HL-60 (cell line): ENCODE data around the gene KCNMA1.

Experiments
- DNase-seq, 2 experiments: peaks; one replicate each; pipeline ENCODE4 v3.0.0-alpha.2; 2010 to 2020; ENCODE audit warnings: low read depth in 1 of 2, low spot score in 1 of 2
- H3K27ac ChIP-seq: fragments of 250-450 bp; sonication (Bioruptor Pico); replicated peaks from 2 replicates; pipeline ENCODE4 v1.5.1; 2020; ENCODE audit warnings: mild to moderate bottlenecking, moderate library complexity
- H3K27me3 ChIP-seq: fragments of 250-450 bp; sonication (Bioruptor Pico); 2 replicates; pipeline ENCODE4 v1.5.1; 2021; ENCODE audit warnings: mild to moderate bottlenecking, moderate library complexity; ENCODE audit not compliant: insufficient read depth, poor library complexity, severe bottlenecking
- H3K4me3 ChIP-seq: replicated peaks from 2 replicates; pipeline ENCODE4 v1.5.1; 2011; ENCODE audit warnings: mild to moderate bottlenecking, control low read depth, low read length; ENCODE audit not compliant: insufficient read depth
- GABPA ChIP-seq: IDR thresholded peaks from 2 replicates; pipeline ENCODE4 v1.6.1; 2012; ENCODE audit warnings: low read depth
- POLR2AphosphoS5 ChIP-seq: IDR thresholded peaks from 2 replicates; pipeline ENCODE4 v1.6.1; 2012; ENCODE audit warnings: low read depth
- SPI1 ChIP-seq: IDR thresholded peaks from 2 replicates; pipeline ENCODE4 v1.6.1; 2012; ENCODE audit warnings: low read depth, mild to moderate bottlenecking, borderline replicate concordance
- TF ChIP-seq, protein P1 (sequence below): IDR thresholded peaks from one replicate; pipeline ENCODE4 v1.5.1; 2011; ENCODE audit warnings: low read length, control low read depth, inconsistent platforms; ENCODE audit not compliant: insufficient read depth
- TF ChIP-seq, protein P2 (sequence below): IDR thresholded peaks from 2 replicates; pipeline ENCODE4 v1.6.1; 2012; ENCODE audit warnings: low read depth; ENCODE audit not compliant: insufficient replicate concordance

KCNMA1 gene

GRCh38 chr10:77371848-77372799 lies 265.5 kb downstream of the KCNMA1 start:
- no peak for DNase-seq
- TF ChIP-seq, protein P1, sequence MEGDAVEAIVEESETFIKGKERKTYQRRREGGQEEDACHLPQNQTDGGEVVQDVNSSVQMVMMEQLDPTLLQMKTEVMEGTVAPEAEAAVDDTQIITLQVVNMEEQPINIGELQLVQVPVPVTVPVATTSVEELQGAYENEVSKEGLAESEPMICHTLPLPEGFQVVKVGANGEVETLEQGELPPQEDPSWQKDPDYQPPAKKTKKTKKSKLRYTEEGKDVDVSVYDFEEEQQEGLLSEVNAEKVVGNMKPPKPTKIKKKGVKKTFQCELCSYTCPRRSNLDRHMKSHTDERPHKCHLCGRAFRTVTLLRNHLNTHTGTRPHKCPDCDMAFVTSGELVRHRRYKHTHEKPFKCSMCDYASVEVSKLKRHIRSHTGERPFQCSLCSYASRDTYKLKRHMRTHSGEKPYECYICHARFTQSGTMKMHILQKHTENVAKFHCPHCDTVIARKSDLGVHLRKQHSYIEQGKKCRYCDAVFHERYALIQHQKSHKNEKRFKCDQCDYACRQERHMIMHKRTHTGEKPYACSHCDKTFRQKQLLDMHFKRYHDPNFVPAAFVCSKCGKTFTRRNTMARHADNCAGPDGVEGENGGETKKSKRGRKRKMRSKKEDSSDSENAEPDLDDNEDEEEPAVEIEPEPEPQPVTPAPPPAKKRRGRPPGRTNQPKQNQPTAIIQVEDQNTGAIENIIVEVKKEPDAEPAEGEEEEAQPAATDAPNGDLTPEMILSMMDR: no peak
- TF ChIP-seq GABPA (no peak), POLR2AphosphoS5 (no peak), SPI1 (no peak)
- TF ChIP-seq, protein P2, sequence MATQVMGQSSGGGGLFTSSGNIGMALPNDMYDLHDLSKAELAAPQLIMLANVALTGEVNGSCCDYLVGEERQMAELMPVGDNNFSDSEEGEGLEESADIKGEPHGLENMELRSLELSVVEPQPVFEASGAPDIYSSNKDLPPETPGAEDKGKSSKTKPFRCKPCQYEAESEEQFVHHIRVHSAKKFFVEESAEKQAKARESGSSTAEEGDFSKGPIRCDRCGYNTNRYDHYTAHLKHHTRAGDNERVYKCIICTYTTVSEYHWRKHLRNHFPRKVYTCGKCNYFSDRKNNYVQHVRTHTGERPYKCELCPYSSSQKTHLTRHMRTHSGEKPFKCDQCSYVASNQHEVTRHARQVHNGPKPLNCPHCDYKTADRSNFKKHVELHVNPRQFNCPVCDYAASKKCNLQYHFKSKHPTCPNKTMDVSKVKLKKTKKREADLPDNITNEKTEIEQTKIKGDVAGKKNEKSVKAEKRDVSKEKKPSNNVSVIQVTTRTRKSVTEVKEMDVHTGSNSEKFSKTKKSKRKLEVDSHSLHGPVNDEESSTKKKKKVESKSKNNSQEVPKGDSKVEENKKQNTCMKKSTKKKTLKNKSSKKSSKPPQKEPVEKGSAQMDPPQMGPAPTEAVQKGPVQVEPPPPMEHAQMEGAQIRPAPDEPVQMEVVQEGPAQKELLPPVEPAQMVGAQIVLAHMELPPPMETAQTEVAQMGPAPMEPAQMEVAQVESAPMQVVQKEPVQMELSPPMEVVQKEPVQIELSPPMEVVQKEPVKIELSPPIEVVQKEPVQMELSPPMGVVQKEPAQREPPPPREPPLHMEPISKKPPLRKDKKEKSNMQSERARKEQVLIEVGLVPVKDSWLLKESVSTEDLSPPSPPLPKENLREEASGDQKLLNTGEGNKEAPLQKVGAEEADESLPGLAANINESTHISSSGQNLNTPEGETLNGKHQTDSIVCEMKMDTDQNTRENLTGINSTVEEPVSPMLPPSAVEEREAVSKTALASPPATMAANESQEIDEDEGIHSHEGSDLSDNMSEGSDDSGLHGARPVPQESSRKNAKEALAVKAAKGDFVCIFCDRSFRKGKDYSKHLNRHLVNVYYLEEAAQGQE: no peak
- Histone ChIP-seq H3K4me3 (no peak overlapping the region), H3K27me3 (no peaks in the 10 kb centered on the region), H3K27ac (no peak overlapping the region)

GRCh38 chr10:77371421-77371820 lies 266.2 kb downstream of the KCNMA1 start:
- TF ChIP-seq POLR2AphosphoS5 (no peak), SPI1 (no peak), GABPA (no peak)
- TF ChIP-seq, protein P2: no peak
- TF ChIP-seq, protein P1: no peak
- DNase-seq: no peak
- Histone ChIP-seq H3K4me3 (no peak overlapping the region), H3K27ac (no peak overlapping the region), H3K27me3 (no peaks in the 10 kb centered on the region)

DNA sequence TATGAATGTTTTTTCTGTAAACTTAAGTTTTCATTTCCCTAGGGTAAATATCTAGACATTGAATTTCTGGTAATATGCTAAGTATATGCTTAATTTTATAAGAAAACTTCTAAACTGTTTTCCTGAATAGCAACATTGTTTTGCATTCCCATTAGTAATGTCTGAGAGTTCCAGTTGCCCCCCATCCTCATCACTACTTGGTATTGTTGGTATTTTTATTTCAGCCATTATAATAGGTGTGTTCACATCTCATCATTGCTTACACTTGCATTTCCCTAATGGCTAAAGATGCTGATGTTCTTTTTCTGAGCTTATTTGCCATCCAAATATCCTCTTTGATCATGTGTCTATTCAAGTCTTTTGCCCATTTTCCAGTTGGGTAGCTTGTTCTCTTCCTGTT lies 269.6 kb downstream of the KCNMA1 start:
- DNase-seq: no peak
- H3K27me3 ChIP-seq: no peaks in the 10 kb centered on the region
- H3K4me3 ChIP-seq: no peak overlapping the region
- TF ChIP-seq, protein P2: no peak
- no peak overlapping the region for H3K27ac ChIP-seq
